NCI-H146 (cell line): ENCODE data around the gene PVALEF.
A peak's percentile ranks its signal among the peaks of the same experiment; 100 is the strongest.

Source experiments
- DNase-seq: peaks from one replicate; lab custom pipeline; 2025; lab: John Stamatoyannopoulos, UW

Gene PVALEF

DNA sequence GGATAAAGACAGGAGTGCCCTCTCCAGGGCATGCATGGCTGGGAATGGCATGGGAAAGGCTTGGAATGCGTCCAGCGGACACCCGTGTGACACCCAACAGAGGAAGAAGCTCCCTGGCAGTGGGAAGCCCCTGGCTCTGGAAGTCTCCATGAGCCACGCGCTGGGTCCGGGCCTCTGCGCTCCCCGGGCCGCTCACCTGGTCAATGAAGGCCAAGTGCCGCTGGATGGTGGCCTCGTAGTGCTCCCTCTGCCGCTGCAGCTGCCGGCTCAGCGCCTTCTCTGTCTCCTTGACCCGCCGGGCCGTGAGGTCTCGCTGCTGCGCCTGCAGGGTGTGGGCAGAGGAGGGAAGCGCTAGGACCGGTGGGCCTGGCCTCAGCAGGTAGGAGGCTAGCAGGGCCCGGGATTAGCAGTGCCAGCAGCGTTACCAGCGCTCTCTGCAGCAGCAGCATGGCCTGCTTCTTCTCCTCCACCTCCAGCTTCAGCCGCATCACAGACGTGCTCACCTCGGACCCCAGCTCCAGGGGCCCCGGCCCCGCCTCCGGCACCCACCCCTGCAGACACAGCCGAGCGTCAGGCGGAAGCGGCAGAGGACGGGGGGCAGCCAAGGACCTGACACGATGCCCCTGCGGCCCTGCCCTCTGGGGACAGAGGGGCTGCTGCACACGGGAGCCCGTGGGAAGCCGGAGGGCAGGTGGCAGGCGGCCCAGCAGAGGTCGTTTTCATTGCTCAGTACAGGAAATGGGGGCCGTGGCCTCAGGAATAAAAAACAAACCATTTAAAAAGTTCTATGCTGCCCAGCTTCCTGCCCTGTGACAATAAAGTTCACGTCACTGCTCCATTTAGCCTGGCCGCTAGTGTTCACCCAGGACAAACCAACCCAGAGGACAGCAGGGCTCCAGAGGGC lies 31.4 kb downstream of the PVALEF start:
- no peak for DNase-seq

DNA sequence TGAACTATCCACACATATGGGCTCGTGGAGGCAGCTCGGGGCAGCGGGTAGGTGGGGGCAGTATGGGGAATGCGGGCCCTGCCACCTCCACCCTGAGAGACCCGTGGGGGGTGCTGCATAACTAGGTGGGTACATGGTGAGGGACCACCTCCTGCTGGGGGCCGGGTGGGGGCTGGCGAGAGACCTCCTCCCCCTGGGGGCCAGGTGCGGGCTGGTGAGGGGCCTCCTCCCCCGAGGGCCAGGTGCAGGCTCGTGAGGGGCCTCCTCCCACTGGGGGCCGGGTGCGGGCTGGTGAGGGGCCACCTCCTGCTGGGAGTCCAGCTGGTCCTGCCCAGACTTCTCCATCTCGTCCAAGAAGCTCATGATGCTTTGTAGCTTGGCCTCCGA lies 32.1 kb downstream of the PVALEF start:
- DNase-seq = no peak

DNA sequence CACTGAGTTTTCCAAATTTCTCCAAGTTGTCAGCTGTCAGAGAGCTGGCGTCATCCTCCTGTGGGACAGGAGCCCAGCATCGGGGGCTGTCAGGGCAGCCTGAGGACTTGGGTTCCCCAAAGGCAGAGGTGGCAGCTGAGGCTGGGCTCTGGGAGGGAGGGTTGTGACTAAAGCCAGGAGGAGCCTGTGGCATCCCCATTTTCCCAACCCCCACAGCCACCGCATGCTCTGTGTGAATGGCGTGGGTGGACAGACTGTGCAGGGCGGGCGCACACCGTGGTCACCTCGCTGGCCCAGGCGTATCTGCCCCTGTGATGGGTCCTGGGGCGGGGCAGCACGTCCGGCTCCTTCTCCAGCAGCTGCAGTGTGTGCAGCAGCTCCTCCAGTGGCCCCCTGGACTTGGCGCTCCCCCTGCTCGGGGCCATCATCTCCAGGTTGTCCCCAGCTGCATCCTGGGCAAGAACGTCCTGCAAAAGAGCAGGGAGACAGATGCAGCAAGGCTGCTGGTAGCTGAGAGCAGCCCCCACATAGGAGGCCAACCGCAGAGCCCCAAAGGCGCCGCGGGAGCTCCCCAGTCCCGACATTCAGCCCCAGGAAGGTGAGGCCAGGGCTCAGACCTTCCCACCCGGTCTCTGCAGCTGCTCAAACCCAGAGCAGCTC lies 32.7 kb downstream of the PVALEF start:
- no peak for DNase-seq

DNA sequence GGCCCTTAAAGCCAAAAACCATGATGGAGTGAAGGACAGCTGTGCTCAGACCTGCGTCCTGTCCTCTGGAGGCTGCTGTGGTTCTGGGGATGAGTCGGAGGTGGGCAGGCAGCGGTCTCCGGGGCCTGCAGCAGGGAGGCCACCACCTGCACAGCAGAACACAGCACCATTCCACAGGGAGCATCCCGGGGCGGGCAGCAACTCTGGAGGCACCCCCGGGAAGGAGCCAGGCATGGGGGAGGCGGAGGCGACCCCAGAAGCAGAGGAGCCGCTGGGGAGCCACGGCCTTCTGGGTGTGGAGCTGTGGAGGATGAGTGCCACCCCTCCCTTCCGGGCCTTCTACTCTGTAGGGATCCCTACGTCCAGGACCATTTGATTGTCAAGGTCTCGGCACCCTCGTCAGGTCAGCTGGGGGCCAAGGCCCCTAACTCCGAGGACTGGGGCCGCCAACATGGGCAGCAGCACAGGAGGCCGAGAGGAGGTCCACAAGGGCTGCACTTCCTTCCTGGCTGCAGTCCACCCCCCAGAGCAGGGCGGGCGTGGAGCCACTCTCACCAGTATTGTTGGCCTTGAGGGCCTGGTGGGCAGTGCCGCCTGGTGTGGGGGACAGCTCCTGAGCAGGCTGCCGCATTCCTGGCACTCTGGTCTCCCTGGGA lies 33.6 kb downstream of the PVALEF start:
- DNase-seq = no peak

DNA sequence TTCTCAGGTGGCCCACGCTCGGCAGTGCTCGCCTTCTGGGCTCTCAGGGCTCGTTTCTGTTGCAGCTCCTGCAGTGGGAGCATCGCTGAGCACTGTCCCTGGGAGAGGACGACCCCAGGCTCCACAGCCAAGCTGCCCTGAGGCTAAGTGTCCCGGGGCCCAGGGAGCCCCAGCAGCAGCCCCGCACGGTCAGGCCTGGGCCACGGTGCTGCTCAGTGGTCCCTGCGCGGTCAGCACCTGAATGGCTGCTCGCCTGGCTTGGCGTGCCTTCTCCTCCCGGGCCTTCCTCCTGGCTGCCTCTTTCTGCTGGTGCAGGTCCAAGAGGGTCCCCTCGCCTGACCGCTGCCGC lies 34.1 kb downstream of the PVALEF start:
- no peak for DNase-seq

DNA sequence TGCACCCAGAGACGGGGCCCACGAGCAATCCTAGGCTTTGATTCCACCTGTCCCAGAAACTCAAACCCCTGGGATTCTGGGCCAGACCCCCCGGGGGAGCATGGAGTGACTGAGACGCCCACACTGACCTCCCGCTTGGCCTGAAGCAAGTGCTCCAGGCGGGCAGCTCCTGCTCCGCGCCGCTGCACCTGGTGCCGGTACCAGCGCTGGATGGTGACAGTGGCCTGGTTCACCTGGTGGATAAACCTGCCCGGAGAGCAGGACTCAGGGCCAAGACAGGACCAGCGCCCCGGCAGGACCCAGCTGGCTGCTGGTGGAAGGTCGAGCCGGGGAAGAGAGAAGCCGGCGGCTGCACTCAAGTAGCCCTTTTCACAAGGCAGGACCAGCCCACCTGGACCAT lies 34.9 kb downstream of the PVALEF start:
- no peak for DNase-seq

DNA sequence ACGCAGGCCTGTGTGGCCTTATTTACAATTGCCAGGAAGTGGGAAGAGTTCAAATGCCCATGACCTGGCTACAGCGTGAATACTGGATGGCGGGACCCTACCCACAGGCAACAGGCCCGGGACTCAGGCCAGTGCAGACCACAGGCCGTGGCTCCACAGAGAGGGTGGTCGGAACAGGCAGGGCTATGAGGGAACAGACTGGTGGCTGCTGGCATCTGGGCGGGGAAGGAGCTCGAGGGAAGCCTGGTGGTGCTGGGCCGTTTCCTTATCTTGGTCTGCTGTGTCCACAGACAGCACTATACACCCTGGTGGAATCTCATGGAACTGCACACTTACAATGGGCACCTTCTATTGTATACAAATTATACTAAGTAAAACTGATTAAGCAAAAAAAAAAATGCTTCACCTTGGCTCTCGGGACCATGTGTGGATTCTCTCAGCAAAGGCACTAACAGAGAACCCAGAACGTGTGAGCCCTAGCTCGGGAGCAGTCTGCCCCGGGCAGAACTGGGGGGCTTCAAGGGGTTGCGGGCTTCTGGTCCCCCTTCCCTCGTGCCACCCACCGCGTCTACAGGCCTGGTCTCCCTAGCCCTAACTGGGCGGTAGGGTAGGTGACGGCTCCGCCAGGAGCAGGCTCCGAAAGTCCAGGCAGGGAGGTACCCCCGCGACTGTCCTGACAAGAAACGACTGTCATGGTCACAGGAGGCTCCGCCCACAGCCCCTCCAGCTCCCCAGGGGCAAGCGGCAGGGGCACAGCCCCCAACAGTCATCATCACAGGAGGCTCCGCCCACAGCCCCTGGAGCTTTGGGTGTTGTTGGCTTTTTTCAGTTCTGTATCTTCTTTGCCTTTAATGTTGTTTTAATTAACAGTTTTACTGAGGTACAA lies 35.6 kb downstream of the PVALEF start:
- peak; percentile 11 for DNase-seq

DNA sequence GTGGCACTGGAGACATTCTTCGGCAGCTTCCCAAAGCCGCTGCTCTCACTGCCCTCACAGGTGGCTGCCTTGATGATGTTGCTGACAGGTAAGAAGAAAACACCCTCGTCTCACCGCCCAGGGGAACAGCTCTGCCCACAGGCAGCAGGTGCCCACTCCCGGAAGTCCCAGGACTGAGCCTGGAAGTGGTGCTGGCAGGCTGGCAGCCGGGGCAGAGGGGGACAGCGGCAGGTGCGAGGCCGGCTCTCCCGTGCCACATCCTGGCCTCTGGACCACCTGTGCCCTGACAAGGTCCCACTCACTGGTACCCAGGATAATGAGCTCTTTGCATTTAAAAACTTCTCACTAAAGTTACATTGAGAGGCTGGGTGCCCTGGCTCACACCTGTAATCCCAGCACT lies 37.0 kb downstream of the PVALEF start:
- no peak for DNase-seq

DNA sequence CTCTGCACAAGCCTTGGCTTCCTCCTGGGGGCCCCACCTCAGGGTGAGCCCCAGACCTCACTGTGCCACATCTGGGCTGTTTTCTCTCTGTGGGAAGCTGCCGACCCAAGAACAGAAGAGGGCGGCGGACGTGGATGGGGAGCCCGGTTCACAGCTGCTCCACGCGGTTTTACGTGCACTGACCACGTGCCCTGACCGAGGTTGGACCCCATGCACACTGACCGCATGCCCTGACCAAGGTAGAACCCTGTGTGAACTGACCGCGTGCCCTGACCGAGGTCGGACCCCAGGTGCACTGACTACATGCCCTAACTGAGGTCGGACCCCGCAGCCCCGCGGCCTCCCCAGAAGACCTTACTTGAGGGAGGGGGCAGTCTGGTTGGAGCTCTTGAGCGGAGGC lies 37.8 kb downstream of the PVALEF start:
- DNase-seq = no peak

DNA sequence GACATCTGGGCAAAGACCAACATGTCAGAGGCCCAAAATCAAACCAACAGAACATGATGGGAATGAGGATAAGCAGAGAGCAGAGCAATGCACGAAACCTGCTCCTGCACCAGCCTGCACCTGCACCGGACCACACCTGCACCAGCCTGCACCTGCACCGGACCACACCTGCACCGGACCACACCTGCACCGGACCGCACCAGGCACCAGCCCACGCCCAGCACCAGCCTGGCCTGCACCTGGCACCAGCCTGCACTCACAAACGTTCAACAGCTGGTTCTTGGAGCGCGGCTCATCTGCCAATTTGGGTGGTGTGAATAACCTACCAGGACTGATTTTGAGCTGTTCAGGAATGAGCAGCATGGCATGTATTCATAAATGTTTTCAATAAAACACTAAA lies 39.3 kb downstream of the PVALEF start:
- DNase-seq = no peak

DNA sequence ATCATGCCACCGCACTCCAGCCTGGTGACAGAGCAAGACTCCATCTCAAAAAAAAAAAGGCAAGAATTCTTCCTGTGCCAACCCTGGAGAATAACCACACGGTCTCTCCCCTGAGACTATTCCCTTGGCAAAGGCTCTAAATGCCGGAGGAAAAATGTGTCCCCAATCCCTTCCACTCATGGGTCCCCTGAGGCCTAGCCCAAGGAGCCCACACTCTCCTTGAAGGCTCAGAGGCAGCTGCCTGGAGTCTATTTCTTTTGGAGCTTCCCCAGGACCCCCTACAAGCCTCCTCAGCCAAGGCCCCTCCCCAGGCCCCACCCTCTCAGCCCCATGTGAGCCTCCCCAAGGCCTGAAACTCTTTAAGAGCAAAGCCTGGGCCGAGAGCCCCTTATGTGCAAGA lies 40.9 kb downstream of the PVALEF start:
- no peak for DNase-seq

DNA sequence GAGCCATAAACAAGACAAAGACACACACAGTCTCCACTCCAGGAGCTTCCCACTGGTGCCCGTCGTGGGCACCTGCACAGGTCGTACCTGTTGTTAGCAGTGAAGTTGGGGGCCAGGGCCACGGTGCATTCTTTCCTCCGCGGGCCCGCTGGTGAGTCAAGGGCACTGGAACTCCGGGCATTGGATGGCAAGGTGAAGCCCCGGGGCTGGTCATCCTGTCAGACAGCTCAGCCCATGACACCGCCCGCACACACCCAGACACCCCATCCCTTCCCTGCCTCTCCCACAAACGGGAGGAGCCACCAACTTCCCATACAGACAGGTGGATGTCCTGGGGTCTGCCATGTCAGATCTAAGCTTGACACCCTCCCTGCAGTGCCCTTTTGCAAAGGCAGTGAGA lies 41.4 kb downstream of the PVALEF start:
- DNase-seq = no peak

DNA sequence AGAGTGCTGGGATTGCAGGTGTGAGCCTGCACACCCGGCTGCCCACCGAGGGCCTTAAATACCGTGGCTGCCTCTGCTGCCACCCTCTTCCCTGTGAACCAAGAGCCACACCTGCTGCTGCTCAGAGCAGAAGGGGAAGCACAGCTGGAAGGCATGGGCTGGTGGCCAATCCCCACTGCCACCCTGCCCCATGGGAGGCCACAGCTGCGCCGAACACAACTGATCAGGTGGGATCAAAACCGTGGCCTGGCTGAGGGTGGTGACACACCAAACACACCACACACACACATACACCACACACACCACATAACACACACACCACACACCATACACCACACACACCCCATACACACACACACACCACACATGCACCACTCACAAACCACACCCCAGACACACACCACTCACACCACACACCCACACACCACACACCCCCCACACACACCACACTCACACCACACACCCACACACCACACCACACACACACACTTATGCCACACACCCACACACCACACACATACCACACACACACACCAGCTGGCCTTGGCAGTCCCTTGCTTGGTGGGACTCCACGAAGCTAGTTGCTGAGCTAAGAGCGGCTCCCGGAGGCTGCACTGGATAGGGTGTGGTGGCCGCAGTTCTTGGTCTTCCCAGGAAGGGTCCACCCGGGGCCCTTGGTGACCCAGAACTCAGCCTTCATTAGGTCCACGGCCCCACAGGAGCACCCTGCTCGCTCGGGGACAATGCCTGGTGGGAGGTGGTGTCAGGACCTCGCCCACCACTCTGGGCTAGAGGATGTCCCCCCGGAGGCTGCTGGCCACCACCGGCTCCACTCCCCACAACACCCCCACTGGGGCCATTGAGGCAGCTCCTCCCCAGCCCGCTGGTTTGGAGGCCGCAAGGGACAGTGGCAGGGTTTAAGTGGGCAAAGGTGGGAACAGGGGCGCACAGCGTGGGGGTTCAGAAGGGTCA lies 42.6 kb downstream of the PVALEF start:
- peak; percentile 42 for DNase-seq

DNA sequence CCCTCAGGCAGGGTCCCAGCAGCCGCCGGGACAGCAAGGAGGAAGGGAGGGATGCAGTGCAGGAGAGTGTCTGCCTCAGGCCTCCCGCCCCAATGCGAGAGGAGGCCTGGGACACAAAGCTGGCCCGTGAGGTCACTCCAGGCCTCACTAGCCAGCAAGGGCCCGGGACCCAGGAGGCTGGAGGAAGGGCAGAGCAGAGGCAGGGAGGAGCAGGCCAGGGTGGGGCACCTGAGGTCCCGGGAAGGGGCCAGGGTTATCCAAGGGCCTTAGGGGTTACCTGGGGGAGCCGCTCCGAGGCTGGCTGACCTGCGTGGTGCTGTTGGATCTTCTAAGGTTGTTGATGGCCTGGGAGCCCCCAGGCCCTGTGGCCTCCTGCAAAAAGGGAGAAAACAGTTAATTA lies 43.3 kb downstream of the PVALEF start:
- no peak for DNase-seq

DNA sequence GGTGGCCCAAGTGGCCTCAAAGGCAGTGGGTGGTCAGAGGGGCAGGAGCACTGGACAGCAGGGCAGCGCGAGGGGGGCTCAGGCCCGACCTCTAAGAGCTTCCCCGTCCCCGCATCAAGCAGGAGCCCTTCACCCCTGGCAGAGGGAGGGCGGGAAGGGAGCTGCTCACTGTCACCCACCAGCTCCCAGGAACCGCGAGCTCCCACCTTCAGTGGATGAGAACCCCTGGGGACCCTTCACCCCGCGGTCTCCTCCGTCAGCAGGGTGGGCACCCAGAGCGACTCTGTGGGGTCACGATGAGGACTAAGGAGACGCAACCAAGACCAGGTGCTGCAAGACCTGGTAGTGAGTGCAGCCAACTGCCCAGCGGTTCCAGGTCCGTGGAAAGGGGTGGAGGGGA lies 43.8 kb downstream of the PVALEF start:
- no peak for DNase-seq

DNA sequence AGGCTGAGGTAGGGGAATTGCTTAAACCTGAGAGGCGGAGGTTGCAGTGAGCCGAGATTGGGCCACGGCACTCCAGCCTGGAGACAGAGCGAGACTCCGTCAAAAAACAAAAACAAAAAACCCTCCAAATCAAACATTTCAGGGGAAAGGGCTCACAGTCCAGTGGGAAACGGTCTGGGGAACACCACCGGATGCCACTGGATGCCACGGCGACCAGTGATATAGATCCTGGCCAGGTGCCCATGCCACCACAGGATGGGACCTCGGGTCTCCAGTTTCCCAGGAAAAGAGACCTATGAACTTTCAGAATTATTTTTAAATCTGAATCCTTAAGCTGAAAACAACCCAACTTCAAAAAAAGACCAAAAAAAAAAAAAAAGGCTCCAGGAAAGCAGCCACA lies 45.2 kb downstream of the PVALEF start:
- DNase-seq = no peak

DNA sequence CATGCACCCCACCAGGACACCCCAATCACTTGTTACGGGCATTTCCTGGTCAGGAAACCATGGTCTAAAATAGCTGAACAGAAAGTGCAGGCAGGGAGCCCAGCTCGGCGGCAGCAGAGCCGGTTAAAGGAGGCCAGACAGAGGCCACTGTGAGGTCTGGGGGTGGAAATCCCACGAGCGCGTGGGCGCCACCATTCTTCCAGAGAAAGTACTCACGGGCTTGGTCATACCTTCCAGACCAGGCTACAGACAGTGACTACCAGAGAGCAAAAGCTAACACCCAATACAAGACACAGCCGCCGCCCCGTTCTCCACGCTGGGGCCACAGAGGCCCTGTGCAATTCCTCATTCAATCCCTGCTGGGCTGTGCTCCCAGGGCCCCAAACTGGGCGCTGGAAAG lies 45.6 kb downstream of the PVALEF start:
- DNase-seq = no peak

DNA sequence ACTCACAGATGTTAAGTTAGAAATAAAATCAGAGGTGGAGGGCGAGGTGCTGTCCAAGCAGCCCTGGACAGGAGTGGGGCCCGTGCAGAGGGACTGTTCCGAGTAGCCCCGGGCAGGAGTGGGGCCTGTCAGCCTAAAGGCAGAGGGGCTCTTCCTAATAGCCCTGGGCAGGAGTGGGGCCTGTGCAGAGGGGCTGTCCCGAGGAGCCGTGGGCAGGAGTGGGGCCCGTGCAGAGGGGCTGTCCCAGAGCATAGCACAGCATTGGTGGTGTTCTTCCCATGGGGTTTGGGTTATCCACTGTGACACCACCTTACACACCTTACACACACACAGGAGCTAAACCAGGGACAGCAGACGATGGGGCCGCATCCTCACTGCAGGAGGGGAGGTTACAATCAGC lies 47.1 kb downstream of the PVALEF start:
- DNase-seq = no peak

DNA sequence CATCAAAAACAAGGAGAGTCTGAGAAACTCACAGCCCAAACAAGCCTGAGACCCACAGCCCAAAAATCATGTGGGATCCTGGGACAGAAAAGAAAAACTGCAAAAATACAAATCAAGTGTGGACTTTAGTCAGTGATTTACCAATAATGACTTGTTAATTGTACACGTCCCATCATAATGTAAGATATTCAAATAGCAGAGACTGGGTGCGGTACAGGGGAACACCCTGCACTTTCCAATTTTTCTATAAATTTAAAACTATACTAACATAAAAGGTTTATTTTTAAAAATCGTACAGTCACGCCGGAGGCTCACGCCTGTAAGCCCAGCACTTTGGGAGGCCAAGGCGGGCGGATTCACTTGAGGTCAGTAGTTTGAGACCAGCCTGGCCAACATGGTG lies 48.7 kb downstream of the PVALEF start:
- DNase-seq = no peak

DNA sequence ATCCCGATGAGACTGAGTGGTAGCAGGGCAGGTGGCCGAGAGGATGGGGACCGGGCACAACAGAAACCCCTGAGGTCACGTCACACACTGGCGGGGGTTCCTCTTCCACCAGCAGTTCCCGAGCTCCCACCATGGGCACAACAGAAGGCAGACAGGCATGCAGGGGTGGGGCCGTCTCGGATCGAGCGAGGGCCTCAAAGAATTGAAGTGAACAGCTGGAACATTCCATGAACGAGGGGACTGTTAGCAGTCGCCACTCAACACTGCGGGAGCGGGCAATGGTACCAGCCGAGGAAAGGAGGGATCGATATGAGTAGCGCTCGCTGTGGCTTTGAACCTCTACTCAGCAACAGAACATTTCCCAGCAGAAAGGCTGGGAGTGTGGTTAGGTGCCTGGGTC lies 52.2 kb downstream of the PVALEF start:
- DNase-seq = no peak

DNA sequence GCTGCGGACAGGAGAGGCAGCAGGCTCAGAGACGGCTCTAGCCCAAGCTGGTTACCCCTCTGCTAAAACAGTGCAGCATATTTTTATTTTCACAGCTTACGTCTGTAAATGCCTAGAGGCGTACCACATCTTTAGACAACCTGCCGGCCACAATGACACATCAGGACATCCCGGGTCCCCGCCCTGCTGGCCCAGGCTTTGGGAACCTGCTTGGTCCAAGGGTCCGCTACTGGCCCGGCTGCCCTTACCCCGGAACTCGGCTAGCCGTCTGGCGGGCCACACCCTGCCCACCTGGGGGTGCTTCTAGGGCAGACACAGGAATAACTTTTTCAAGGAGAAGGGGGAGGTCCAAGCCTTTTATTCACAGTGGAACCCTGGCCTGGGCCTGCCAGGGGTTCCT lies 53.2 kb downstream of the PVALEF start:
- DNase-seq = no peak
